A673 (cell line): ENCODE data around the gene P4HTM. TPM values are rescaled to one million over a fixed set of nuclear protein-coding genes. Genes with fewer than 3 reads are reported as not detected.

ENCODE experiments used
- BruUV-seq: library from RNA; stranded (reverse); fragments of 400-500 nt; replicated peaks from 2 replicates; lab custom pipeline; 2021; lab: Mats Ljungman, UMichigan
- CTCF ChIA-PET: fragments of 300-600 bp; sonication (Branson Sonifier 250); formaldehyde crosslinking; loops from one replicate; lab custom pipeline; 2022; ENCODE audit warnings: antibody characterized with exemption; lab: Charles Lee
- POLR2A ChIA-PET: fragments of 300-600 bp; sonication (Branson Sonifier 250); formaldehyde crosslinking; loops from one replicate; lab custom pipeline; 2022; ENCODE audit warnings: antibody characterized with exemption; ENCODE audit not compliant: low non-redundant PET; lab: Charles Lee
- DNase-seq: peaks from one replicate; pipeline ENCODE4 v3.0.0-alpha.2; 2015; ENCODE audit warnings: low spot score
- H3K27ac ChIP-seq: fragments of 200-600 bp; sonication (generic); 2 replicates; pipeline ENCODE4 v1.5.1; 2016; ENCODE audit warnings: mixed run types, low read depth, mild to moderate bottlenecking, mixed read lengths, antibody characterized with exemption, low read length; ENCODE audit not compliant: poor library complexity, severe bottlenecking
- H3K27me3 ChIP-seq: fragments of 200-600 bp; sonication (generic); replicated peaks from 2 replicates; pipeline ENCODE4 v1.6.1; 2017; ENCODE audit warnings: mixed run types, low read depth, mild to moderate bottlenecking, mixed read lengths, antibody characterized with exemption, low read length; ENCODE audit not compliant: insufficient read depth, poor library complexity
- H3K36me3 ChIP-seq: fragments of 200-600 bp; sonication (generic); 2 replicates; pipeline ENCODE4 v1.6.1; 2016; ENCODE audit warnings: mixed run types, mild to moderate bottlenecking, mixed read lengths, antibody characterized with exemption, low read length; ENCODE audit not compliant: insufficient read depth, poor library complexity, severe bottlenecking
- H3K4me1 ChIP-seq: fragments of 200-600 bp; sonication (generic); 2 replicates; pipeline ENCODE4 v1.6.1; 2017; ENCODE audit warnings: mixed run types, mild to moderate bottlenecking, mixed read lengths, antibody characterized with exemption, low read length; ENCODE audit not compliant: insufficient read depth, poor library complexity, severe bottlenecking
- H3K4me3 ChIP-seq: fragments of 200-600 bp; sonication (generic); 2 replicates; pipeline ENCODE4 v1.5.1; 2016; ENCODE audit warnings: low read depth, mixed run types, mild to moderate bottlenecking, mixed read lengths, low read length; ENCODE audit not compliant: poor library complexity, severe bottlenecking
- H3K9me3 ChIP-seq: fragments of 200-600 bp; sonication (generic); 2 replicates; pipeline ENCODE4 v1.6.1; 2016; ENCODE audit warnings: mixed run types, low read depth, mild to moderate bottlenecking, mixed read lengths, antibody characterized with exemption, low read length; ENCODE audit not compliant: poor library complexity, severe bottlenecking
- EZH2 ChIP-seq: fragments of 200-600 bp; sonication (generic); IDR thresholded peaks from 2 replicates; pipeline ENCODE4 v1.6.1; 2017; ENCODE audit warnings: borderline replicate concordance, low read depth, mild to moderate bottlenecking, mixed read lengths, antibody characterized with exemption, low read length; ENCODE audit not compliant: poor library complexity, severe bottlenecking
- intact Hi-C: fragments of 100-400 bp; cut with micrococcal nuclease; formaldehyde crosslinking; loops from one replicate; pipeline ENCODE4 v1.10.0; 2022; ENCODE audit not compliant: unreplicated experiment
- total RNA-seq: library from RNA; stranded (reverse); gene quantifications from 2 replicates; pipeline ENCODE4 v1.2.3, GENCODE V29; 2021
- TF ChIP-seq, protein P1 (sequence below): fragments of 300-800, 200-600 bp; sonication (generic); conservative IDR thresholded peaks from 2 replicates; pipeline ENCODE4 v1.5.1; 2017; ENCODE audit warnings: low read depth, mild to moderate bottlenecking, antibody characterized with exemption, low read length, moderate library complexity, mixed read lengths

Gene P4HTM
- total RNA-seq, 1 experiment from 2014 or later: 14.9 TPM

DNA sequence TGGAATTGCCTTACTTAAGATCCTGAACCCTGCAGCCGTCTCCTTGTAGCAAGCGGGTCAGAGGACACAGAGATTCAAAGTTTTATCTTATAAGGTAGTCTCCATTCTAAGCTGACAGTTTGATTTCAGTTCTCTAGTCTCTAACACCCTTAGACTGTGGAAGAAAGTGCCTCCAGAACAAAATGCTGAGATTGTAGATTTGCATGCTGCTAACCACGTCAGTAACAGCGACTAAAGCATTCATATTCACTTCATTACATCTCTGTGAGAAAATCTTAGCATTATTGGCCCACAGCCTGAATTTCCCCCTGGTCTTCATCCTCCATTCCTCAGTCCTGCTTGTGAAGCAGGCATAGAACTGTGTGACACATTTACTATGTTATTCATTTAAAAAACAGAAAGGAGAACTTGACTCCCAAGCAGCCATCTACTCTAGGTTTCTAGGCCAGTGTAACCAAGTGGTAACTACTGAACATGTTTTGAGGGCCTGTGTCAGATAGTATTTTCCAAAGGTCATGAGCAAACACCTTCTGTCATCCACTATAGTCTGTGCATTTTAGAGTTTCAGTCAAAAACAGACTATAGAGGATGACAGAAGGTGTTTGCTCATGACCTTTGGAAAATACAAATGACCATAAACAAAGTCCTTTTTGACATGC lies 44.0 kb upstream of the P4HTM start:
- H3K4me3 ChIP-seq: no peak overlapping the region
- H3K9me3 ChIP-seq: no peaks in the 10 kb centered on the region
- BruUV-seq: no TSS peak
- ChIA-PET CTCF (no interaction called here), POLR2A (no interaction called here)
- H3K4me1 ChIP-seq: no peaks in the 10 kb centered on the region
- DNase-seq: no peak
- H3K36me3 ChIP-seq: no peaks in the 10 kb centered on the region
- no peaks in the 10 kb centered on the region for H3K27me3 ChIP-seq
- TF ChIP-seq, protein P1, sequence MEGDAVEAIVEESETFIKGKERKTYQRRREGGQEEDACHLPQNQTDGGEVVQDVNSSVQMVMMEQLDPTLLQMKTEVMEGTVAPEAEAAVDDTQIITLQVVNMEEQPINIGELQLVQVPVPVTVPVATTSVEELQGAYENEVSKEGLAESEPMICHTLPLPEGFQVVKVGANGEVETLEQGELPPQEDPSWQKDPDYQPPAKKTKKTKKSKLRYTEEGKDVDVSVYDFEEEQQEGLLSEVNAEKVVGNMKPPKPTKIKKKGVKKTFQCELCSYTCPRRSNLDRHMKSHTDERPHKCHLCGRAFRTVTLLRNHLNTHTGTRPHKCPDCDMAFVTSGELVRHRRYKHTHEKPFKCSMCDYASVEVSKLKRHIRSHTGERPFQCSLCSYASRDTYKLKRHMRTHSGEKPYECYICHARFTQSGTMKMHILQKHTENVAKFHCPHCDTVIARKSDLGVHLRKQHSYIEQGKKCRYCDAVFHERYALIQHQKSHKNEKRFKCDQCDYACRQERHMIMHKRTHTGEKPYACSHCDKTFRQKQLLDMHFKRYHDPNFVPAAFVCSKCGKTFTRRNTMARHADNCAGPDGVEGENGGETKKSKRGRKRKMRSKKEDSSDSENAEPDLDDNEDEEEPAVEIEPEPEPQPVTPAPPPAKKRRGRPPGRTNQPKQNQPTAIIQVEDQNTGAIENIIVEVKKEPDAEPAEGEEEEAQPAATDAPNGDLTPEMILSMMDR: no peak
- no peak for TF ChIP-seq EZH2
- H3K27ac ChIP-seq: no peak overlapping the region
- intact Hi-C loops: no loop called here

DNA sequence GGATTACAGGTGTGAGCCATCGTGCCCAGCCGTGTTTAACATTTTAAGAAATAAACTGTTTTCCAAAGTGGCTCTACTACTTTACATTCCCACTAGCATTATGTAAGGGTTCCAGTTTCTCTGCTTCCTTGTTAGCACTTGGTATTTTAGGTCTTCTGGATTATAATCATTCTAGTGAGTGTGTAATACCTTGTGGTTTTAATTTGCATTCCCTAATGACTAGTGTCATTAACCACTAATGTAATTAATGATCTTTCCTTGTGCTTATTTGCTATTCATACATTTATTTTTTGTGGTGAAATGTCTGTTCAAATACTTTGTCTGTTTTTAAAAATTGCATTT lies 40.7 kb upstream of the P4HTM start:
- CTCF ChIA-PET: no interaction called here
- Histone ChIP-seq H3K27ac (no peak overlapping the region), H3K9me3 (no peaks in the 10 kb centered on the region), H3K36me3 (no peaks in the 10 kb centered on the region), H3K4me1 (no peaks in the 10 kb centered on the region), H3K27me3 (no peaks in the 10 kb centered on the region), H3K4me3 (no peak overlapping the region)
- intact Hi-C loops: no loop called here
- no TSS peak for BruUV-seq
- TF ChIP-seq, protein P1: no peak
- TF ChIP-seq EZH2: no peak
- POLR2A ChIA-PET: no interaction called here
- no peak for DNase-seq

DNA sequence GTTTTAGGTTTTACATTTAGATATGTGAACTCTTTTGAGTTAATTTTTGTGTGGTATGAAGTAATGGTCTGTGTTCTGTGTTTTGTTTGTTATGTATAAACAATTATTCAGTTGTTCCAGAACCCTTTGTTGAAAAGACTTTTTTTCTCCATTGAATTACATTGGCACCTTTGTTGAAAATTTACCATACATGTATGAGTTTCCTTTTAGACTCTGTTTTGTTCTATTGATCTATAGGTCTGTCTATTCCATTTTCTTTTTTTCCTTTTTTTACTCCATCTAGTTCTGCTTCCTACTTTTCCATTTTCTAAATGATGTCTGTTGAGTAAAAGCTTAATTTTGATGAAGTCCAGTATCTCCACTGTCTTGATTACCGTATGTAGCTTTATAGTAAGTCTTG lies 40.0 kb upstream of the P4HTM start:
- no peak overlapping the region for H3K4me3 ChIP-seq
- H3K4me1 ChIP-seq: no peaks in the 10 kb centered on the region
- BruUV-seq: no TSS peak
- H3K27ac ChIP-seq: no peak overlapping the region
- CTCF ChIA-PET: no interaction called here
- no peaks in the 10 kb centered on the region for H3K27me3 ChIP-seq
- TF ChIP-seq EZH2: no peak
- TF ChIP-seq, protein P1: no peak
- POLR2A ChIA-PET: no interaction called here
- intact Hi-C loops: no loop called here
- DNase-seq: no peak
- H3K9me3 ChIP-seq: no peaks in the 10 kb centered on the region
- H3K36me3 ChIP-seq: no peaks in the 10 kb centered on the region
